ENCODE results near the gene HELZ.

The HELZ gene

DNA sequence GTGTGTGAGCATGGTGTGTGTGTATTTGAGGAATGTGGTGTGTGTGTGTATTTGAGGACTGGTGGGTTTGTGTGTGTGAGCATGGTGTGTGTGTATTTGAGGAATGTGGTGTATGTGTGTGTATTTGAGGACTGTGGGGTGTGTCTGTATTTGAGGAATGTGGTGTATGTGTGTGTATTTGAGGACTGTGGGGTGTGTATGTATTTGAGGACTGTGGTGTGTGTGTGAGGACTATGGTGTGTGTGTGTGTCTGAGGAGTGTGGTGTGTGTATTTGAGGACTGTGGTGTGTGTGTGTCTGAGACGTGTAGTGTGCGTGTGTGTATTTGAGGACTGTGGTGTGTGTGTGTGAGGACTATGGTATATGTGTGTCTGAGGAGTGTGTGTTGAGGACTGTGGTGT, 218.7 kb downstream of the HELZ start:
- DNase-seq (ENCODE audit: low read depth), result no peak

DNA sequence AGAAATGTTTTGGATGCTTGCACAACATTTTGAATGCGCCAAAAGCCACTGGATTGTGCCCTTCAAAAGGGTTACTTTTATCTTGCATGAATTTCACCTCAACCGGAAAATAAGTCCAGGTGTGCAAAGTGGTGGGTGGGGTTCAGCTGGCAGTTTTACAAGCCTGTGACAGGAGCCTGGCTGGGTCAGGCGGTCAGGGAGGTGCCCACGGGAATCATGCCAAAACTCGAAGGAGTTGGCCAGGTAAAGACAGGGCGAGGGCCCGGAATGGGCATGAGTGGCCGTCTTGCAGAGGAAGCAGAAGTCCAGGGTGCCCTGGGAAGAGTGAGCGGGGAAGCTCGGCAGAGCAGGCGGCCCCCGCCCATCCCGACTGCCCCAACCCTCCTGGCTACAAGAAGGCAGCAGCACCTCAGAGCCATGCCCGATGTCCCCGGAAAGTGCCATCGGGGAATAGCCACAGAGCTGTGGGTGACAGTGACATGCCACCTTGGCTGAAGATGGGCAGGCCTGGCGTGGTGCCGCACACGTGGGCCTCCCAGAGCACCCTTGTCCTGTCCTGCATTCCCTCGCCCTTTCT, 219.7 kb downstream of the HELZ start:
- DNase-seq (ENCODE audit: low read depth), result no peak

DNA sequence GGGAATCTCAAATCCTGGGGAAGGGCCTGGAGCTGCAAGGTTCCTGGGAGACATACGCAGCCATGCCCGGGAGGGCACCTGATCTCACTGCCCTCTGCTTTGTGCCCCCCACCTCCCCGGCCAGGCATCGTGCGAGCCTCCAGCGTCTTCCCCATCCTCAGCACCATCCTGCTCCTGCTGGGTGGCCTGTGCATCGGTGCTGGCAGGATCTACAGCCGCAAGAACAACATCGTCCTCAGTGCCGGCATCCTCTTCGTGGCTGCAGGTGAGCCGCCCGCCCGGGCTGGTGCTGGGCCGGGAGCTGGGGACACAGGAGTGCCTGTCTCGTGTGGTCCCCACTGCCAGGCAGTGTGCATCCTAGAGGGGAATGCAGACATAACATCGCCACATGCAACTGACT, 220.3 kb downstream of the HELZ start:
- DNase-seq (ENCODE audit: low read depth), result no peak

DNA sequence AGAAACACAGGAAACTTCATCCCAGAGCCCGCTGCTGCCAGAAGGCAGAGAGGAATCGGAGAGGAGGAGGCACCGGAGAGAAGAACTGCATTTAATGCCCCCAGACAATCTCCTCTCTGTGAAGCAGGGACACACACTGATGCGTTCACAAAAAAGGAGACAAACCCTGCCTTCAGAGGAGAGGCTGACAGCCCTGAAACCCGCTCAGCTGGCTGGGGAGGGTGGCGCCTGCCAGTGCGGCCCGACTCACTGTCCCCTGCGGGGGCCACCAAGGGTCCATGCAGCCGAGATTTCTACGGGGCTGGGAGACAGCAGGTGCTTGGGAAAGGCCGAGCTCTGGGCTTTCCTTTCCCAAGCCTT, 222.6 kb downstream of the HELZ start:
- DNase-seq (ENCODE audit: low read depth), result no peak

DNA sequence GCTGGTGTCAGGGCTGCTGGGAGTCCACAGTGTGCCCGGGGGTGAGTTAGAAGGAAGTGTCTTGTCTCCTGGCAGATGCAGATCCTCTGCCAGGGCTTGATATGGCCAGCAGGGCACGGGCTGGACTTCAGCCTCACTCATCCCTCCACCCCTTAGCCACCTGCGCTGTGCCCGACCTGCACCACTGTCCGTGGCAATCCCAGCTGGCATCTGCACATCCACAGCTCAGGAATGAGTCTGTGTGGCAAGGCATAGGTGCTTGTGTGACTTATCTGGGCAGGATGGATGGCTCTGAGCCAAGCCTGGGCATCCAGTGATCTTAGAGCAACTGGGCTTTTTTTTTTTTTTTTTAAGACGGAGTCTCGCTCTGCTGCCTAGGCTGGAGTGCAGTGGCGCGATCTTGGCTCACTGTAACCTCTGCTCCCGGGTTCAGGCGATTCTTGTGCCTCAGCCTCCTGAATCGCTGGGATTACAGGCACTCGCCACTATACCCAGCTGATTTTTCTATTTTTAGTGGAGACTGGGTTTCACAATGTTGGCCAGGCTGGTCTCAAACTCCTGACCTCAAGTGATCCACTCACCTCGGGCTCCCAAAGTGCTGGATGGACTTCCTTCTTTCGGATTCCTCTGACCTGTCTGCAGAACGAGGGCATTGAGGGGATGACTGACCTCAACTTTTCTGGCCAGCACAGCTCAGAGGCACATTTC, 223.1 kb downstream of the HELZ start:
- no peak for DNase-seq (ENCODE audit: low read depth)

DNA sequence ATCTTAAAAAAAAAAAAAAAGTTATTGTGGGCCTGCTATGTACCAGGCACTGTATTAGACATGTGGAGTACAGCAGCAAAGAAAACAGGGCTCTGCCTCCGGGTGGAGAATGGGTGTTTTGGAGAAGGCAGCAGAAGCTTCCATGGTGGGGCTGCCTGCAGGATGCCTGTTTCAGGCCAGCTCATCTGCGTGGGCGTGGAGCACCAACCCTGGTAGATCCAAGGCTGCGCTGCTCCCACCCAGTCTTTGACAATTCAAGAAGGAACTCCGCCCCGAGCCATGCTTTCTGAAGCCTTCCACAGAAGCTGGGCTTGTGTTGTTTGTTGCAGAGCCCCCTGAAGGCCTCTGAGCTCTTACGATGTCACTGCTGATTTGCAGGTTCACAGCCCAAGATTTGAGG, 223.8 kb downstream of the HELZ start:
- no peak for DNase-seq (ENCODE audit: low read depth)
